Measurements from ENCODE around the gene NOP56. TPM values are rescaled to one million over a fixed set of nuclear protein-coding genes. Genes with fewer than 3 reads are reported as not detected.

NOP56 gene
- total RNA-seq, 6 experiments from 2014 or later = 151 to 222 (median 165) TPM

GRCh38 chr20:2696646-2697045, 44.2 kb downstream of the NOP56 start:
- no peaks in the 10 kb centered on the region for H3K9me3 Mint-ChIP-seq
- peaks cover 5% of the 10 kb centered on the region for H3K36me3 Mint-ChIP-seq (ENCODE audit: low read depth)
- peaks cover 55% of the 10 kb centered on the region for H3K27me3 Mint-ChIP-seq (ENCODE audit: insufficient read depth)
- peaks cover 7% of the 10 kb centered on the region for H3K4me1 Mint-ChIP-seq (ENCODE audit: low read depth)
- TF ChIP-seq CTCF (IDR thresholded peaks at IDR 0.05) = no peak
- no peak for DNase-seq
- H3K4me3 Mint-ChIP-seq = no peak overlapping the region
- no peak overlapping the region for H3K27ac Mint-ChIP-seq

- TF ChIP-seq CTCF (IDR thresholded peaks at IDR 0.05) = no peak
- H3K27me3 Mint-ChIP-seq (ENCODE audit: insufficient read depth) = peaks cover 58% of the 10 kb centered on the region
Measured at GRCh38 chr20:2697768-2698167, 45.3 kb downstream of the NOP56 start.

GRCh38 chr20:2698186-2698817, 45.9 kb downstream of the NOP56 start:
- no peaks in the 10 kb centered on the region for H3K9me3 Mint-ChIP-seq
- DNase-seq = no peak
- no peaks in the 10 kb centered on the region for H3K36me3 Mint-ChIP-seq (ENCODE audit: low read depth)
- H3K4me3 Mint-ChIP-seq = no peak overlapping the region
- H3K27ac Mint-ChIP-seq = no peak overlapping the region
- TF ChIP-seq CTCF (IDR thresholded peaks at IDR 0.05) = no peak
- no peaks in the 10 kb centered on the region for H3K4me1 Mint-ChIP-seq (ENCODE audit: low read depth)
- peaks cover 62% of the 10 kb centered on the region for H3K27me3 Mint-ChIP-seq (ENCODE audit: insufficient read depth)

More at GRCh38 chr20:2697768-2698167, 45.3 kb downstream of the NOP56 start:
- Mint-ChIP-seq H3K4me3 (no peak overlapping the region), H3K4me1 (ENCODE audit: low read depth) (no peaks in the 10 kb centered on the region), H3K36me3 (ENCODE audit: low read depth) (no peaks in the 10 kb centered on the region), H3K9me3 (no peaks in the 10 kb centered on the region), H3K27ac (no peak overlapping the region)
- DNase-seq = no peak

GRCh38 chr20:2698912-2699311, 46.5 kb downstream of the NOP56 start:
- Mint-ChIP-seq H3K36me3 (ENCODE audit: low read depth) (no peaks in the 10 kb centered on the region), H3K27ac (no peak overlapping the region), H3K27me3 (ENCODE audit: insufficient read depth) (peaks cover 68% of the 10 kb centered on the region), H3K9me3 (no peaks in the 10 kb centered on the region), H3K4me1 (ENCODE audit: low read depth) (no peaks in the 10 kb centered on the region), H3K4me3 (no peak overlapping the region)
- no peak for TF ChIP-seq CTCF (IDR thresholded peaks at IDR 0.05)
- no peak for DNase-seq

GRCh38 chr20:2699775-2700413, 47.5 kb downstream of the NOP56 start:
- TF ChIP-seq CTCF (IDR thresholded peaks at IDR 0.05) = no peak
- Mint-ChIP-seq H3K27ac (no peak overlapping the region), H3K4me3 (no peak overlapping the region), H3K9me3 (no peaks in the 10 kb centered on the region), H3K27me3 (ENCODE audit: insufficient read depth) (peaks cover 73% of the 10 kb centered on the region), H3K36me3 (ENCODE audit: low read depth) (no peaks in the 10 kb centered on the region), H3K4me1 (ENCODE audit: low read depth) (no peaks in the 10 kb centered on the region)
- no peak for DNase-seq

Measured in HFFc6 (cell line).